Activated CD8-positive, alpha-beta memory T cell treated with anti-CD3 and anti-CD28 coated beads, Interleukin-2, amount 50 U/mL, for 24 hours (primary cell): ENCODE measurements around the gene SMAP2.
"Not testable (repeated sequence)": the region's sequence is repeated elsewhere in the genome, so short reads cannot be mapped to it uniquely, and the experiment has no call there.

ENCODE experiments used
- DNase-seq: peaks from one replicate; pipeline ENCODE4 v3.0.0-alpha.2; 2020; ENCODE audit errors: extremely low read depth

SMAP2 gene

GRCh38 chr1:40373323-40374283, at the start of gene SMAP2:
Gene SMAP2, plus strand, starts transcription at chr1:40373727. Its CDS starts 394 bp downstream, at chr1:40374121.
- peak; percentile 87 for DNase-seq

DNA sequence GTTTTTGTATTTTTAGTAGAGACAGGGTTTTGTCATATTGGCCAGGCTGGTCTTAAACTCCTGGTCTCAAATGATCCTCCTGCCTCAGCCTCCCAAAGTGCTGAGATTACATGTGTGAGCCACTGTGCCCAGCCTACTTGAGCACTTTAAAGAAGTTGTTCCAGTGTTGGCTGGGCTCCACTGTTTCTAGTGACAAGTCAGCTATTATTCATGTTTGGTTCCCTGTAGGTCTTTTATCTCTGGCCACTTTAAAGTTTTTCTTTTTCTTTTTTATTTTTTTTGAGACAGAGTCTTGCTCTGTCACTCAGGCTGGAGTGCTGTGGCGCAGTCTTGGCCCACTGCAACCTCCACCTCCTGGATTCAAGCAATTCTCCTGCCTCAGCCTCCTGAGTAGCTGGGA, 42.1 kb upstream of the SMAP2 start:
- DNase-seq: not testable (repeated sequence)

DNA sequence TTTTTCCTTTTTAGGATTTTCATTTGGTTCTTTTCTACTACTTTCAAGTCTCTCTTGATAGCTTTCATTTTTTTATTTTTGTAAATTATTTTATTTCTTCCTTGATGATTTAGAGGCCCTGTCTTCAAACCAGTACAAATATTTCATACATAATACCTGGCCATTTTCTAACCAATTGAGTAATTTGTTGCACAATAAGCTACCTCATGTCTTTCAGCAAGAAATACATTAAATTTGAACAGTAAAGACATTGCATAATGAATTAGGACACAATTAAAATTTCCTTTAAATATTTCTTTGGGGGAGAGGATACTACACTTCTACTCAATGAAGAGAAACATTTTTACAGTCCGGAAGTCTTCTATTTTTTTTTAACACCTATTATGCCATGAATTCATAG, 40.8 kb upstream of the SMAP2 start:
- no peak for DNase-seq

- no peak for DNase-seq
Measured at GRCh38 chr1:40337443-40337842, 36.1 kb upstream of the SMAP2 start.

GRCh38 chr1:40338745-40339419, 34.6 kb upstream of the SMAP2 start:
- peak; percentile 65 for DNase-seq

DNA sequence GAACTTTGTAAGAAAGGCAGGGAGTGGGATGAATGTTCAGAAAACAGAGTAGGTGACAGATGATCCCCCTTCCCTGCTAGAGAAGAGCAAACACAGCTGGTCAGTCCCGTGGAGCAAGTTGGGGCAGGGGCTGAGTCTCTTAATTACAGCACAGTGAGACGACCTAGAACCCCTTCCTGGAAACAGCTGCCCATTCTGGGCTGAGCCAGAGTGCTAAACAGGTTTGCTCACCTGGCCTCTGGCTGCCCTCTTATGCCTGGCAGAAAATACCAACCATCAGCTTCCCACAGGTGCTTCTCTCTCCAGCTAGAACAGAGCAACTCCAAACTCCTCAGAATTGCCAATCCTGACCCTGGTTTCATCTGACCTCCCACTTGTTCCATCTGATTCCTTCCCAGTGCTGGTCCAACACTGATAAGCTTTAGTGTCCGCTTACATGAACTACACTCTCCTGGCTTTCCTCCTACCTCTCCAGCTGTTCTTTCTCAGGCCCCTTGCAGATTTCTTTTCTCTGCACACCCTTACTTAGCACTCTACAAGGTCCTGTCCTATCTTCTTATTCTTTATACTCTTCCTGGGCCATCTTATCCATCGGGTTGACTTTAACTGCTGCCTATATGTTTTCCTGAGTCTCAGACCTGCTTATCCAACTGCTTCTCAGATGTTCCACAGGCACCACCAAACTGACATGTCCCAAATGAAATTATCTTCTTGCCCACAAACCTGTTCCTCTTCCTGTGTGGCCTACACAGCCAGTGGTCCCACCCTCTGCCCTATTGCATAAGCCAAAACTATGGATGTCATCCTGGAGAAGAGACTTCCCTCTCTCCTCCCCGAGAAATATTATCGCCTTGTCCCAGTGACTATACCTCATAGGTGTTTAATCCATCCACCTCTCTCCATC, 33.9 kb upstream of the SMAP2 start:
- DNase-seq: no peak

- DNase-seq: no peak
Measured at GRCh38 chr1:40341491-40342380, 31.8 kb upstream of the SMAP2 start.

DNA sequence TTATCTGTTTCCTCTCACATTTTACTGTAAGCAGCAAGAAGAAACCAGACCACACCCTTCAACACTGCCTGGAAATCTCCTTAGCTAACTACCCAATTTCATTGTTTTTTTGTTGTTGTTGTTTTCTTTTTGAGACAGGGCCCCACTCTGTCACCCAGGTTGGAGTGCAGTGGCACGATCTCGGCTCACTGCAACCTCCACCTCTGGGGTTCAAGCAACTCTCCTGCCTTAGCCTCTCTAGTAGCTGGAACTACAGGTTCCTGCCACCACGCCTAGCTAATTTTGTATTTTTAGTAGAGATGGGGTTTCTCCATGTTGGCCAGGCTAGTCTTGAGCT, 31.2 kb upstream of the SMAP2 start:
- DNase-seq: not testable (repeated sequence)

DNA sequence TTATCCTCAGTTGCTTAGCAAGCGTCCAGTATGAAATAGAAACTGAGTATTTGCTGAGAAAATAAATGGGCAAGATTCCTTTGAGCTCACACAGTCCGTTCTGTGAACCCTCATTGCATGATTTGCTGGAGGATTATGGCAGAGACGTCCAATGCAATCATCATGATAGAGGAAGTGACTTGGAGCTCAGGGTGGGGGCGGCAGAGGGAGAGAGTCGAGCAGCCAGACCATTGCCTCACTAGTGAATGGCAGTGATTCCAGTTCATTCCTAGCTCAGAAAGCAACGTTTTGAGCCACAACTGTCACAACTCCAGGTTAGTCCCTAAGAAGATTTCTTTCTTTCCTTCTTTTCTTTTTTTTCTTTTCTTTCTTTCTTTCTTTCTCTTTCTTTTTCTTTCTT, 28.9 kb upstream of the SMAP2 start:
- DNase-seq: no peak

GRCh38 chr1:40350391-40350790, 23.1 kb upstream of the SMAP2 start:
- DNase-seq: no peak

DNA sequence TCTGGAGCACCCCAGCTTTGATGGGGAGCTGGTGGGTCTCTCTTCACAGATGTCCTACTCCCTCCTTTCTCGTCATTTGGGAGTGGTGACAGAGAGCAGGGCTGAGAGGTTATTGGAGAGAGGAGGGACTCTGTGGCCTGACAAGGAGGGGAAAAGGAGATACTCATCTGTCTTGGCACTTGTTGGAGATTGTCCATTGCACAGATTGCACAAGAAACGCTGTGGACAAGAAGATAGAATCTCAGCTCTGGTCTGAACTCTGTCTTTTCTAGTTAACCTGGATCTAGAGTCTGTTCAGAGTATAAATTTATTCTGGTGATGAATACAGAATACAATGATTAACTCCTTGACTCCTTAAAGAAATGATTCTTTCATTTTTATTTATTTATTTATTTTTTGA, 22.4 kb upstream of the SMAP2 start:
- no peak for DNase-seq

DNA sequence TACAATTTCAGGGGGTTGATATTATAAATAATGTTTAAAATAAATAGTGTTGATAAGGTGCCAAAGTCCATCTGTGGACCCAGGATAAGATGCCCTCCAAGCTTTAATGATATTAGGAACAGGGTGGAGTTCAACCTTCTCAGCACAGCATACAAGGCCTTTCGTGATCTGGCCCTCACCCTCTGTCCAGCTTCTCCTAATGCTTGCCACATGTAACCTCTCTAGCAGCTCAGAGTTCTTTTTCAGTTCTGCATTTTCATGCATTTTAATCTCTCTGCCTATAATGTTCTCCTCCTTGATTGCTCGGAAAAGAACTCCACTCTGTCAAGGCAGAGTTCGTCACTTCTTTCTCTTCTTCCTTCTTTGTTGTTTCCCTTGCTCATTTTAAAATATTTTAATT, 21.4 kb upstream of the SMAP2 start:
- DNase-seq: no peak

- no peak for DNase-seq
Measured at GRCh38 chr1:40353082-40353481, 20.4 kb upstream of the SMAP2 start.

DNA sequence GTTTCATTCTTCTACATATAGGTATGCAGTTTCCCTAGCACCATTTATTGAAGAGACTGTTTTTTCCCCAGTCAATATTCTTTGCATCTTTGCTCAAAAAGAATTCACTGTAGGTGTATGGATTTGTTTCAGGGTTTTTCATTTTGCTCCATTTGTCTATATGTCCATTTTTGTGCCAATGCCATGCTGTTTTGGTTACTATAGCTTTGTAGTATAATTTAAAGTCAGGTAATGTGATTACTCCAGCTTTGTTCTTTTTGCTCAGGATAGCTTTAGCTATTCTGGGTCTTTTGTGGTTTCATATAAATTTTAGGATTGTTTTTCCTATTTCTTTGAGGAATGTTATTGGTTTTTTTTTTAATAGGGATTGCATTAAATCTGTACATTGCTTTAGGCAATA, 15.9 kb upstream of the SMAP2 start:
- no peak for DNase-seq

GRCh38 chr1:40360631-40361030, 12.9 kb upstream of the SMAP2 start:
- DNase-seq: no peak

DNA sequence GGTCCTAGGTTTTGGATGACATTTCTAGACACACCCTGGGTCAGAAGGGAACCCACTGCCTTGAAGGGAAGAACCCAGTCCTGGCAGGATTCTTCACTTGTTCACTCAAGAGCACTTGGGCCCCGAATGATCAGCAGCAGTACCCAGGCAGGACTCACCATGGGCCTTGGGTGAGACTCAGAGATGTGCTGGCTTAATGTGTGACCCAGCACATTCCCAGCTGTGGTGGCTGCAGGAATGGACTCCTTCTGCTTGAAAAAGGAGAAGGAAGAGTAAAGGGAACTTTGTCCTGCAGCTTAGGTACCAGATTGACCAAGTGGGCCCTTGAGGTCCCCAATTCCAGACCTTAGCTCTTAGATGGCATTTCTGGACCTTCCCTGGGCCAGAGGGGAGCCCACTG, 12.3 kb upstream of the SMAP2 start:
- DNase-seq: no peak

GRCh38 chr1:40361637-40362036, 11.9 kb upstream of the SMAP2 start:
- no peak for DNase-seq

GRCh38 chr1:40362199-40362598, 11.3 kb upstream of the SMAP2 start:
- DNase-seq: no peak

GRCh38 chr1:40362699-40363098, 10.8 kb upstream of the SMAP2 start:
- DNase-seq: no peak

DNA sequence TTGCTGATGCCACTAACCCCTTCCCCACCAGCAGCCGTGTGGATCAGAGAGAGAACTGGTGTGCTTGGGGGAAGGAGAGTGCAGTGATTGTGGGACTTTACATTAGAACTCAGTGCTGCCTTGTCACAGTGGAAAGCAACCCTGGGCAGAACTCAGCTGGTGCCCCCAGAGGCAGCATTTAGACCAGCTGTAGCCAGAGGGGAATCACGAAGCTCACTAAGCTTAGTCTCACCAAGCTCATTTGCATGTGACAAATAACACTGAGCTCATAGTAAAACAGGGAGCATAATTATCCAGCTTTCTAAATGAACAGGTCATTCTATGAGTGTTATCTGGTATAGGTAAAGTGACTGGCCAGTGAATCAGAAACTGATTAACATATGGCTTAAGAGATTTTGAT, 9.8 kb upstream of the SMAP2 start:
- no peak for DNase-seq

- DNase-seq: no peak
Measured at GRCh38 chr1:40371707-40372258, 1.7 kb upstream of the SMAP2 start.
